Ammon's horn (tissue), 1 donor: ENCODE data around the gene INTS15.
"Not testable (repeated sequence)": the region's sequence is repeated elsewhere in the genome, so short reads cannot be mapped to it uniquely, and the experiment has no call there.

Experiments used
- DNase-seq: peaks from one replicate; pipeline ENCODE4 v3.0.0-alpha.2; 2016; ENCODE audit warnings: low spot score

Gene INTS15

GRCh38 chr7:6577369-6578113, 12.3 kb upstream of the INTS15 start, which contains the start of gene ZDHHC4:
TSS of gene ZDHHC4 (plus strand) at chr7:6577454. CDS start at chr7:6580562, 3,108 bp downstream.
- peak; percentile 88 for DNase-seq

GRCh38 chr7:6578114-6579084, 11.4 kb upstream of the INTS15 start:
- DNase-seq = no peak

GRCh38 chr7:6579446-6579845, 10.4 kb upstream of the INTS15 start:
- DNase-seq = no peak

- DNase-seq = not testable (repeated sequence)
These were observed 3.9 kb upstream of the INTS15 start for GRCh38 chr7:6585746-6586432.

GRCh38 chr7:6588566-6588965, 1.3 kb upstream of the INTS15 start:
- DNase-seq = no peak

- DNase-seq = no peak
These were observed 531 bp upstream of the INTS15 start for GRCh38 chr7:6589151-6589828.

- no peak for DNase-seq
These were observed 857 bp downstream of the INTS15 start for GRCh38 chr7:6590645-6591110.

- no peak for DNase-seq
These were observed 10.3 kb downstream of the INTS15 start for GRCh38 chr7:6600093-6600492.

GRCh38 chr7:6604458-6604857, 14.6 kb downstream of the INTS15 start:
- no peak for DNase-seq

GRCh38 chr7:6606866-6607583, 17.2 kb downstream of the INTS15 start:
- DNase-seq = no peak

GRCh38 chr7:6607651-6608051, 17.8 kb downstream of the INTS15 start:
- no peak for DNase-seq

- no peak for DNase-seq
These were observed 18.3 kb downstream of the INTS15 start for GRCh38 chr7:6608081-6608480.

GRCh38 chr7:6608794-6609193, 19.0 kb downstream of the INTS15 start:
- no peak for DNase-seq

GRCh38 chr7:6612819-6613218, 23.0 kb downstream of the INTS15 start:
- no peak for DNase-seq

GRCh38 chr7:6613706-6614105, 23.9 kb downstream of the INTS15 start:
- no peak for DNase-seq

- no peak for DNase-seq
These were observed 25.3 kb downstream of the INTS15 start, which contains the start of gene ZNF853 for GRCh38 chr7:6614953-6615722. TSS of gene ZNF853 (plus strand) at chr7:6615610. CDS start at chr7:6616175, 565 bp downstream.

- no peak for DNase-seq
These were observed 26.1 kb downstream of the INTS15 start for GRCh38 chr7:6615723-6616555.

GRCh38 chr7:6616854-6617643, 27.2 kb downstream of the INTS15 start:
- DNase-seq = no peak
